Measurements from ENCODE around the gene COLEC12. TPM values are rescaled to one million over a fixed set of nuclear protein-coding genes. Genes with fewer than 3 reads are reported as not detected.

COLEC12 gene
- polyA plus RNA-seq, 1 donor (not counting 4 experiments of a cell fraction or from before 2014, with no cell fraction given): not detected

DNA sequence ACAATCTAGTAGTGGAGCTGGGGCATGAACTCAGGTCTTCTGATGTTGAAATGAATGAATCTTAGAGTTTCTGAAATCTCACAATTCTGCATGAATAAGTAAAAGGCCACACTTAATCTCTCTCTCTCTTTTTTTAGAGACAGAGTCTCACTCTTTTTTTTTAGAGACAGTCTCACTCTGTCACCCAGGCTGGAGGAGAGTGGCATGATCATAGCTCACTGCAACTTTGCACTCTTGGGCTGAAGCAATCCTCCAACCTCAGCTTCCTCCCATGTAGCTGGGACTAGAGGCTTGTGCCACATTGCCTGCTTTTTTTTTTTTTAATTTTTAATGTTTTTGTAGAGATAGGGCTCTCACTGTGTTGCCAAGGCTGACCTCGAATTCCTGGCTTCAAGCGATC is 163.8 kb downstream of the COLEC12 start:
- Histone ChIP-seq H3K27ac (ENCODE audit: control insufficient read depth, insufficient read depth, low read length) (no peak overlapping the region), H4K20me1 (ENCODE audit: control insufficient read depth, extremely low read depth, insufficient read depth, low read length) (no peaks in the 10 kb centered on the region), H3K4me2 (ENCODE audit: control insufficient read depth, extremely low read depth, insufficient read depth, low read depth, low read length) (no peak overlapping the region), H3K27me3 (ENCODE audit: control insufficient read depth, extremely low read depth, insufficient read depth, low read length) (no peaks in the 10 kb centered on the region), H3K9me3 (ENCODE audit: control insufficient read depth, low read depth, low read length) (no peaks in the 10 kb centered on the region), H3K36me3 (ENCODE audit: control insufficient read depth in 2 of 2, extremely low read depth in 1 of 2, insufficient read depth in 2 of 2, low read length in 2 of 2) (no peaks in the 10 kb centered on the region), H2AFZ (ENCODE audit: control insufficient read depth, low read length) (no peak overlapping the region), H3K9ac (ENCODE audit: control insufficient read depth, extremely low read depth, insufficient read depth, low read length) (no peak overlapping the region), H3K9me1 (ENCODE audit: control insufficient read depth, extremely low read depth, insufficient read depth, low read length) (no peaks in the 10 kb centered on the region), H3K4me3 (ENCODE audit: control insufficient read depth in 2 of 3, extremely low read depth in 1 of 3, insufficient read depth in 2 of 3, low read depth in 1 of 3, low read length in 3 of 3) (no peak overlapping the region), H3K79me2 (ENCODE audit: control insufficient read depth, insufficient read depth, low read length) (no peaks in the 10 kb centered on the region), H3K4me1 (ENCODE audit: control insufficient read depth, extremely low read depth, insufficient read depth, low read length) (no peaks in the 10 kb centered on the region)
- DNase-seq (ENCODE audit: low read depth, low spot score): no peak
- dilution Hi-C loops (cut with MboI; ENCODE audit: extremely low pct_ligation_motif_present, low sequenced_read_pairs): no loop called here
- TF ChIP-seq EZH2 (IDR thresholded peaks at IDR 0.05; ENCODE audit: low read length): no peak
- no peak for TF ChIP-seq CTCF (optimal IDR thresholded peaks at IDR 0.05 in 1 of 3, IDR thresholded peaks at IDR 0.05 in 1 of 3, conservative IDR thresholded peaks at IDR 0.05 in 1 of 3; ENCODE audit: extremely low read depth in 1 of 3, insufficient read depth in 2 of 3, low read length in 3 of 3)
- FAIRE-seq: no peak

- H4K20me1 ChIP-seq (ENCODE audit: control insufficient read depth, extremely low read depth, insufficient read depth, low read length): no peaks in the 10 kb centered on the region
- DNase-seq (ENCODE audit: low read depth, low spot score) (no peak), FAIRE-seq (no peak)
- dilution Hi-C loops (cut with MboI; ENCODE audit: extremely low pct_ligation_motif_present, low sequenced_read_pairs): no loop called here
- no peak overlapping the region for H3K4me3 ChIP-seq (ENCODE audit: control insufficient read depth in 2 of 3, extremely low read depth in 1 of 3, insufficient read depth in 2 of 3, low read depth in 1 of 3, low read length in 3 of 3)
- no peak overlapping the region for H2AFZ ChIP-seq (ENCODE audit: control insufficient read depth, low read length)
- H3K9ac ChIP-seq (ENCODE audit: control insufficient read depth, extremely low read depth, insufficient read depth, low read length): no peak overlapping the region
- no peaks in the 10 kb centered on the region for H3K27me3 ChIP-seq (ENCODE audit: control insufficient read depth, extremely low read depth, insufficient read depth, low read length)
- H3K4me1 ChIP-seq (ENCODE audit: control insufficient read depth, extremely low read depth, insufficient read depth, low read length): no peaks in the 10 kb centered on the region
- no peaks in the 10 kb centered on the region for H3K9me3 ChIP-seq (ENCODE audit: control insufficient read depth, low read depth, low read length)
- H3K36me3 ChIP-seq (ENCODE audit: control insufficient read depth in 2 of 2, extremely low read depth in 1 of 2, insufficient read depth in 2 of 2, low read length in 2 of 2): no peaks in the 10 kb centered on the region
- H3K4me2 ChIP-seq (ENCODE audit: control insufficient read depth, extremely low read depth, insufficient read depth, low read depth, low read length): no peak overlapping the region
- H3K27ac ChIP-seq (ENCODE audit: control insufficient read depth, insufficient read depth, low read length): no peak overlapping the region
- TF ChIP-seq EZH2 (IDR thresholded peaks at IDR 0.05; ENCODE audit: low read length): no peak
- no peak for TF ChIP-seq CTCF (optimal IDR thresholded peaks at IDR 0.05 in 1 of 3, IDR thresholded peaks at IDR 0.05 in 1 of 3, conservative IDR thresholded peaks at IDR 0.05 in 1 of 3; ENCODE audit: extremely low read depth in 1 of 3, insufficient read depth in 2 of 3, low read length in 3 of 3)
- no peaks in the 10 kb centered on the region for H3K9me1 ChIP-seq (ENCODE audit: control insufficient read depth, extremely low read depth, insufficient read depth, low read length)
- no peaks in the 10 kb centered on the region for H3K79me2 ChIP-seq (ENCODE audit: control insufficient read depth, insufficient read depth, low read length)
Measured at GRCh38 chr18:335733-336132, 164.8 kb downstream of the COLEC12 start.

Measured in keratinocyte (primary cell).